Activated CD4-positive, CD25-positive, alpha-beta regulatory T cell treated with anti-CD3 and anti-CD28 coated beads, Interleukin-2, amount 50 U/mL, for 16 hours (primary cell): ENCODE data around the gene ARHGAP12.
"Not testable (repeated sequence)": the region's sequence is repeated elsewhere in the genome, so short reads cannot be mapped to it uniquely, and the experiment has no call there.

Experiments
- DNase-seq: peaks from one replicate; pipeline ENCODE4 v3.0.0-alpha.2; 2020; ENCODE audit warnings: low read depth, low spot score

Gene ARHGAP12

DNA sequence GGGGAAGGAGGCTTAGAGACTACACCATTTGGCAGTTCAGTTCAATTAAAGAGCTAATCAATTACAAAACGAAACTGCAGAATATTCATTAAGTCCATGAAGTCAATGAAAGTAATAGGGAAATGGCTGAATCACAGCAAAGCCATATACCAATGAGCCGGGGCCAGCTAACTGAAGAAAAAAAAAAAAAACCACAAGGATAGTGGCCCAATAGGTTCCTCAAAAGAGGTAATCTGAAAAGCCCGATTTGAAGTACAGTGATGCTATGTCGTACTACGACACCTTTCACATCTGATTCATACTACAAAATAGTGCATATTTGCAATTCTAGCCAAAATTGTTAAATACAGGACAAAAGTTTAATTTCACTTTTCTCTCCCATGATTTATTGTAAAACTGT lies 2.5 kb downstream of the ARHGAP12 start:
- no peak for DNase-seq

DNA sequence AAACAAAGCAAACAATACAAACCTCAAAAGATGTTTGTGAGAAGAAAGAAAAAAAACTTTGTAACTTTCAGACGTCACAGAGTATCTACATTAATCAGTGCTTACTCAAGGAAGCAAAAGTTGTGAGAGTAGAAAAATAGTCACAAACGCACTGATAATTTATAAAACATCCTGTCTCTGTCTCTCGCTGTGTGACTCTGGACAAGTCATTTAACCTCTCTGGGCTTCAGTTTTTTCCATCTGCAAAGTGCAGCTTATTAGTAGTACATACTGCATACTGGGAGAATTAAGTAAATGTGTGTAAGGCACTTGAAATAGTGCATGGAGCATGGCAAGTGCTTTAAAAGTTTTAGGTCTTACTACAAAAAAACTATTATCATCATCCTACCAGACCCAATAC lies 3.8 kb downstream of the ARHGAP12 start:
- DNase-seq: no peak

DNA sequence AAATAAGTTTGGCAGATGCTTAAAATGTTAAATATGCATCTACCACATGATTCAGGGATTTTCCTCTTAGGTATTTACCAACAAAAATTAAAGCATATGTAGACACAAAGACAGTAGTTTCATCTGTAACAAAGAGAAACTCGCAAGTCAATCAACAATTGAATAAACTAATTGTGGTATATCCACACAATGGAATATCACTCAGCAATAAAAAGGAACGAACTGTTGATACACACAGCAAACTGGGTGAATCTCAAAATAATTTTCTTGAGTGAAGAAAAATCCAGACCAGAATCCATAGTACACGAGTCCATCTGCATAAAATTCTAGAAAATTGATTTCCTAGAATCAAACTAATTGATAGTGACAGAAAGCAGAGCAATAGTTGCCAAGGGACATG lies 5.2 kb downstream of the ARHGAP12 start:
- DNase-seq: no peak

DNA sequence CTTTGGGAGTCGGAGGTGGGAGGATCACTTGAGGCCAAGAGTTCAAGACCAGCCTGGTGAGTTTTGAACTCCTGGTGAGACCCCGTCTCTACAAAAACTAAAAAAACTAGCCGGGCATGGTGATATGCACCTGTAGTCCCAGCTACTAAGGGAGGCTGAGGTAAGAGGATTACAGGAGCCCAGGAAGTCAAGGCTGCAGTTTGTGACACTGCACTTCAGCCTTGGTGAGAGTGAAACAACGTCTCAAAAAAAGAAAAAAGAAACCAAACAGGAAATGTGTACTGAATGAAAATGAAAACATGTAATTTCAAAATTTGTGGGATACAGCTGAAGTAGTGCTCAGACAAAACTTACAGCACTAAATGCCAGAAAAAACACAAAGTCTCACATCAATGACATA lies 7.6 kb downstream of the ARHGAP12 start:
- no peak for DNase-seq

DNA sequence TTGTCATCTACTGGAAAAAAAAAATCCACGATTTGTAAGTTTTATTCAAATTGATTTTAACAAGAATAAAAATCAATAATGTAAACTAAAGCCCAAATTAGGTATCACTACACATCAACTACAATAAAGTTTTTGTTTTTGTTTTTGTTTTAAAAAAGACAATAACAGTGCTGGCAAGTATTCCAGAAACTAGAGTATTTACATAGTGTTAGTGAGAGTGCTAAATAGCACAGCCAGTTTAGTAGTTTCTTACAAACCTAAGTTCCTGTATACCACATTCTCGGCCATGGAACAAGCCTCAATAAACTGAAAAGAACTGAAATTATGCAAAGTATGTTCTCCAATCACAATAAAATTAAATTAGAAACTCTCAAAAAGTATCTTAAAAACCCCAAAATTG lies 8.1 kb downstream of the ARHGAP12 start:
- no peak for DNase-seq

DNA sequence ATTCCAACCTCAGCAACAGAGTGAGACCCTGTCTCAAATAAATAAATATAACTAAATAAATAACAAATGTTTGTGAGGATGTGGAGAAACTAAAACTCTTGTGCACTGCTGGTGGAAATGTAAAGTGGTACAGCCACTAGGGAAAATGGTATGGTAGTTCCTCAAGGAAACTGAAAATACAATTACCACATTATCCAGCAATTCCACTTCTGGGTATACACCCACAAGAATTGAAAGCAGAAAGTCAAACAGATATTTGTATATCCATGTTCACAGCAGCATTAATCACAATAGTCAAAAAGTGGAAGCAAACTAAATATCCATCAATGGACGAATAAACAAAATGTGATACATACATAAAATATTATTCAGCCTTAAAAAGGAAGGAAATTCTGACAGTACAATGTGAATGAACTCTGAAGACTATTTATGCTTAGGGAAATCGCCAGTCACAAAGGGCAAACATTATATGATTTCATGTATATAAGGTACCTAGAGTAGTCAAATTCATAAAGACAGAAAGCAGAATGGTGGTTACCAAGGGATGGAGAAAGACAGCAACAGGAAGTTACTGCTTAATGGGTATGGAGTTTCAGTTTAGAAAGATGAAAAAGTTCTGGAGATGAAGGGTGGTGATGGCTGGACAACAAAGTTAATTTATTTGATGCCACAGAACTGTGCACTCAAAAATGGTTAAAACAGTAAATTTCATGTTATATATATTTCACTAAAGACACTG lies 9.8 kb downstream of the ARHGAP12 start:
- DNase-seq: no peak

DNA sequence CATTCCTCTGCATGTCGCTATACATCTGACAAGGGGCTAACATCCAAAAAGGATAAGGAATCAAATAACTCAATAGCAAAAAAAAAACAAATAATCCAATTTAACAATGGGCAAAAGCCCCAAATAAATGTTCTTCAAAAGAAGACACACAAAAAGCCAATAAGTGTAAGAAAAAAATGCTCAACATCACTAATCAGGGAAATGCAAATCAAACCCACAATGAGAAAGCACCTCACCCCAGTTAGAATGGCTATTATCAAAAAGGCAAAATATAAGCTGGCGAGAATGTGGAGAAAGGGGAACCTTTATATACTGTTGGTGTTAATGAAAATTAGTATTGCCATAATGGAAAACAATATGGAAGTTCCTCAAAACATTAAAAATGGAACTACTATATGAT lies 14.3 kb downstream of the ARHGAP12 start:
- DNase-seq: no peak

DNA sequence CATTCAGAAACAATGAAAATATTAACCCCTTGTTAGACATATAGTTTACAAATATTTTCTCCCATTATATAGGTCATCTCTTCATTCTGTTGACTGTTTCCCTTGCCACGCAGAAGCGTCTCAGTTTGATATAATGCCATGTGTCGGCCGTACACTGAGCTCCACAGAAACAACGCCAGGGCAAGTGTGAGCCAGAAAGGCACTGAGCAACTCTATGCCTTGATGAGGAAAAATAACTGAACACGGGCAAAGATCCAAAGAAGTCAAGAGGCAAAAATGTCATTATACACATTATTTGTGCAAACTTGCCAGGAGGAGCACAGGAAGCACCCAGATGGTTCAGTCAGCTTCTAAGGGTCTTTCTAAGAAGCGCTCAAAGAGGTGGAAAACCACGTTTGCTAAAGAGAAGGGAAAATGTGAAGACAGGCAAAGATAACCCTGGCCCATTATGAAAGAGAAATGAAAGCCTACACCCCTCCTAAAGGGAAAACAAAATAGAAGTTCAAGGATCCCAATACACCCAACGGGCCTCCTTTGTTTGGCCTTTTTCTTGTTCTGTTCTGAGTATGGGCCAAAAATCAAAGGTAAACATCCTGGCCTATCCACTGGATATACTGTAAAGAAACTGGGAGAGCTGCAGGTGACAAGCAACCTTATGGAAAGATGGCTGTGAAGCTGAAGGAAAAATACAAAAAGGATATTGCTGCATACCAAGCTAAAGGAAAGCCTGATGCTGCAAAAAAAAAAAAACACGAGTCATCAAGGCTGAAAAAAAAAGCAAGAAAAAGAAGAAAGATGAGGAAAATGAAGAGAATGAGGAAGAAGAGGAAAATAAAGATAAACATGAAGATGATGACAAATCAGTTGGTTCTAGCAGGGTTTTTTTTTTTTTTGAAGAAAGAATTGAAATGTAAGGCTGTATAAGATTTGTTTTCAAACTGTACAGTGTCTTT lies 15.5 kb downstream of the ARHGAP12 start:
- no peak for DNase-seq

DNA sequence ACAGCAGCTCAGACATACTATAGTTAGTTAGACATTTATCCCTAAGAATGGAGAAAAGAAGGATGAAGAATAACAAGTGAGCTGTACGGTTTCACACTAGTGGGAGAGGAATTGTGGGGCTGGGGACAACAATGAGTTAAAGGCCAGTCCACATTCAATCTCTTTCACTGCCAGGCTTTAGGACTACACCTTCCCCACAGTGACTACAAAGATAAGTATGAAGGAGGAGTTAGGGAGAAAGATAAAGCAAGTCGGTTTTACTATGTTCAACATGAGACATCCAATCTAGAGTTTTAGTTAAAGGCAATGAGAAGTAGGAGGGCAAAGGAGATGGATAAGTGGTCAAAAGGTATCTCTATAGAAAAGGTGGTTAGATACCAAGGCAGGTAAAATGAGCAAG lies 16.3 kb downstream of the ARHGAP12 start:
- DNase-seq: no peak

DNA sequence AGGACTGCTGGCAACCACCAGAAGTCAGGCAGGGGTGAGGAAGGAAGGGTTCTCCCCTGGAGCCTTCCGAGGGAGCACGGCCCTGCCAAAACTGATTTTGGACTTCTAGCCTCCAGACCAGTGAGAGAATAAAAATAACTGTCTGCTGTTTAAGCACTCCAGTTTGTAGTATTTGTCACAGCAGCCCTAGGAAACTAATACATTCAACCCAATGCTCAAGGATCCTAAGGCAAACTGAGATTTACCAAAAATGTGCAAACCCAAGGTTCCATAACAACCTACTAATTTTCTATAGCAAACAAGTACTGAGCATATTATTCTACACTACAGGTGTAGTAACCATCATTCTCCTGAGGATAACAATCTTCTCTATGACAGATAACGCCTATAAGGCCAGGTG lies 18.6 kb downstream of the ARHGAP12 start:
- no peak for DNase-seq

DNA sequence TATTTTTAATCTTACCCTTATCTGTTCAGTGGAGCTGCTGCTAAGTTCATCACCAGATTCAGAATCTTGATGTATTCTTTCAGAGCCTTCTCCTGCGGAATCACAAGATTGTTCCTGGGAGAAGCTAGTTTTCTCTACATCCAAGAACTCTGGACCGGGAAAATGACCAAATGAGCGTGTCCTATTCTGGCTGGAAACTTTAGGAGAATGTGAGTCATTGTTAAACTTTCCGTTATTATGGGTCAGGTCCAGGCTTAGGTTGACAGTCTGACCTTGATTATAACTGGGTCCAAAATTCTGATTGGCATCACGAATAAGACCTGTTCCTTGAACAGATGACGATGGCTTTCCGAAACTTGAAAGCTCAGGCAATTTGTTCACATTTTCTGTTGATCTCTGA lies 20.5 kb downstream of the ARHGAP12 start:
- DNase-seq: no peak

DNA sequence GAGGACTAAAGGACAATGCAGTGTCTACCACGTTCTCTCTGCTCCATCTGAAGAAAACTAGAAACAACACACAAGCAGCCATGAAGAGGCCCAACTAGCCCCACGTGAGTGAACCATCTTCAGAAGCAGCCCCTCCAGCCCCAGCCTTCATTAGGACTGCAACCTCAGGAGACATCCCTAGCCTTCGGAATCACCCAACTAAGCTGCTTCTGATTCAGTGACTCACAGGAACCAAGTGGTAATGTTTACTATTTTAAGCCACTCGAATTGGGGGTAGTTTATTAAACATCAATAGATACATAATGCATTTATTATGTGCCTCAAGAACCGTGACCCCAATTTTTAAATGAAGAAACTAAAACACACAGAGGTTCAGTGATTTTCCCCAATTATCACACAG lies 22.6 kb downstream of the ARHGAP12 start:
- no peak for DNase-seq

DNA sequence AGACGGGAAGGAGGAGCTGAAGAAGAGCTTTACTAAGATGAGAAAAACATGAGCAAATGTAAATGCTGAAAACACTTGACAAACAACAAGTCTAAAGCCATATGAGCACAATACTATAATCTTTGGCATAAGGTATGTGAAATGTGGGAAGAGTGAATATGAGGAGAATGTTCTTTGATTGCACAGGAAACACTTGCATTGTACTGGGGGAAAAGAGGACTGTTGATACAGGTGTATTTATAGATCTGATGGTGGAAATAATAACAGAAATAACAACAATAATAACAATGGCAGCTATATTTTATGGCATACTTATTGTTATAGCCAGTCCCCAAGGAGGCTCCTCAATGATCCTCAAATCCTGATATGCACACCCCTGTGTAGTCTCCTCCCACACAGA lies 23.0 kb downstream of the ARHGAP12 start:
- no peak for DNase-seq

DNA sequence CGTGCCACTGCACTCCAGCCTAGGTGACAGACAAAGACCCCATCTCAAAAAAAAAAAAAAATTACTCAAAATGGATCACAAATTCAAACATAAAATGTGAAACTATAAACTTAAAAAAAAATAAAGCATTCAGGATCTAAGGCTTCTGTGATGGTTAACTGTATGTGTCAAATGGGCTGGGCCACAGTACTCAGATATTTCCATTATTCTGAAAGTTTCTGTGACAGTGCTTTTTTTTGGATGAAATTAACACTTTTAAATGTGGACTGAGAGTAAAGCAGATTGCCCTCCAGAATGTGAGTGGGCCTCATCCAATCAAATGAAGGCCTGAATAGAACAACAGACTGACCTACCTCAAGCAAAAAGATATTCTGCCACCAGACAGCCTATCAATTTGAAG lies 26.0 kb downstream of the ARHGAP12 start:
- no peak for DNase-seq

DNA sequence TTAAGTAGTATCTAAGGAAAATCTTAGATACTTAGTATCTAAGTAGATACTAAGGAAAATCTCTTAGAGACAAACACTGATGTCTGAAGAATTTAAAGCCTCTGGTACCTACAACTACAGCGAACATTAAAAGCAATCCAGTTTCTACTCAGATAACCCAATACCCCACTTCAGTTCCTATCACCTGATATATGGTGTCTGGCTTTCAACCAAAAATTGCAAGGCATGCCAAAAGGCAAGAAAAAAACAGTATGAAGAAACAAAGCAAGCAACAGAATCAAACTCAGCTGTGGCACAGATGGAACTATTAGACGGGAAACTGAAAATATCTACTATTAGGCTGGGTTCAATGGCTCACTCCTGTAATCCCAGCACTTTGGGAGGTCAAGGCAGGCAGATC lies 31.1 kb downstream of the ARHGAP12 start:
- DNase-seq: no peak

DNA sequence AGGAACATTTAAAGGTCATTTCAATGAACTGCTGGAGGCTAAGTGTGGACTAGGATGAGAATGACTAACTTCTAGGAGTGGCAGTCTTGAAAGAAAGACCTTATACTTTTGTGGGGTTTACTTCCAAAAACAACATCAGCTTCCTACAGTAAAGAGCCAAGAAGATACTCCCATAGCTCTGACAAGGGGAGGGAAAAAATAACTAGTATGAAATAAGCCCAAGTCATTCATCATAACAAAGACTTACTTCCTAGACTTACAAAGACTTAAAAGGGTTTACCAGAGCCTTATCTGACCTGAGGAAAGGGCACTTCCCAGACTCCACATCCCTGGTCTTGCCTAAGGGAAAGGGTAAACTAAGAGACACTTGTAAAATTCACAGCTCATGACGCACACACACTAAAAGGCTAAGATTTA lies 31.7 kb downstream of the ARHGAP12 start:
- DNase-seq: no peak

DNA sequence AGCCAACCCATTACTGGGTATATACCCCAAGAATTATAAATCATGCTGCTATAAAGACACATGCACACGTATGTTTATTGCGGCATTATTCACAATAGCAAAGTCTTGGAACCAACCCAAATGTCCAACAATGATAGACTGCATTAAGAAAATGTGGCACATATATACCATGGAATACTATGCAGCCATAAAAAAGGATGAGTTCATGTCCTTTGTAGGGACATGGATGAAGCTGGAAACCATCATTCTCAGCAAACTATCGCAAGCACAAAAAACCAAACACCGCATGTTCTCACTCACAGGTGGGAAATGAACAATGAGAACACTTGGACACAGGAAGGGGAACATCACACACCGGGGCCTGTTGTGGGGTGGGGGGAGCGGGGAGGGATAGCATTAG lies 32.9 kb downstream of the ARHGAP12 start:
- not testable (repeated sequence) for DNase-seq

DNA sequence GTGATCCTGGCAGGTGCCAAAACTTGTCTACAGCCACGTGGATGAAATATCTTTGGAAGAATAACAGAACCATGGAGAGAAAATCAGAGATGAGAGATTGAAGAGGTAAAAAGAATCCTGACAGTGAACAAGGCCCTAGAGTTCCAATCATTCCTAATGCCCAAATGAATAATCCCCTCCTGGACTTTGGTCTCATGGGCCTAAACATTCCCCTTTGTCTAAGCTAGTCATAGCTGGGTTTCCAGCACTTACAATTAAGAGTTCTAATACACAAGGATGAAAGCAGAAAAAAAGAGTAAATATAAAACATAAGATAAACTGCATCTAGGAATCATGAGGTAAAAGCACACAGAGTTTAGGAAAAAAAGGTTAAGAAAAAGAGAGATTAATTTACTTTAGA lies 40.2 kb downstream of the ARHGAP12 start:
- no peak for DNase-seq

DNA sequence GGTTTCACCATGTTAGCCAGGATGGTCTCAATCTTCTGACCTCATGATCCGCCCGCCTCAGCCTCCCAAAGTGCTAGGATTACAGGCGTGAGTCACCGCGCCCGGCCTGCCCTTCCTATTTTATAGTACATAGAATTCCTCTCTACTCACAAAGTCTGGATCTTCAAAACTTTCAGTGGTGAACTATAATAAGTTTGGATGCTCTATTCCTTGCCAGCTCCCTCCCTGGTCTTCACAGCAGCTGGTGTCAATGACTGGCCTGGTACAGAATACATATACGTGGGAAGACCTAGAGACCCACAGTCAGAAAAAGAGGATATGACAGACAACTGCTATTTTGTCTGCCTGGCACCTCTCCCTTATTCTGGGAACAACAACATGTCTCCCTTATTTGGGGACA lies 40.8 kb downstream of the ARHGAP12 start:
- DNase-seq: no peak

DNA sequence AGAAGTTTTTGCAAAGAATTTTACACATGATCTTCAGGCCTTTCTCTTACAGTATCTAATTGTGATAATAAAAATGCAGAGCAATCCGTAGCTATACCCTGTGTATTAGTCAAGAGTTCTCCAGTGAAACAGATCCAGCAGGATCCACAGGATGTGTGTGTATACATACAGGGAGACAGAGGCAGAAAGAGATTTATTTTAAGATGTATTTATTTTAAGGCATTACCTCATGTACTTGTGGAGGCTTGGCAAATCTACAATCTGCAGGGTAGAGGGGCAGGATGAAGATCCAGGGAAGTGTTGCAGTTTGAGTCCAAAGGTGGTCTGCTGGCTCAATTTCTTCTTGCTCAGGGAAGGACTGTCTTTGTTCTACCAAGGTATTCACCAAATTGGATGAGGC lies 41.7 kb downstream of the ARHGAP12 start:
- DNase-seq: no peak

DNA sequence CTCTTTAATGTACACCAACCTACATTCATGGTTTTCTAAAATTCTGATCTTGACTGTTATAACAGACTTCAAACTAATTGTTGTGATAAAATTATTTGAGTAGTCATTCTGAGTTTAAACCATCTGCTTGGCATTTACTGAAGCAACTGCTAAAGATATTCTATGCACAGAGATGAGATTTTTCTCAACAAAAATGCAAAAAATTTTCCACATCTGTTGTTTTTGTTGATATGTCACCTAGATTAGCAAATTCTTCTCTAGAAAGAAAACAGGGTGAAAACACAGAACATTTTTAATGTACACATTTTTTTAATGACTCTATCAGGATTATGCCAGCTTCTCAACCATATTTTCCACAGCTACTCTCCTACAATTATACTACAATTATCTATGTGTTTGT lies 42.7 kb downstream of the ARHGAP12 start:
- DNase-seq: no peak

DNA sequence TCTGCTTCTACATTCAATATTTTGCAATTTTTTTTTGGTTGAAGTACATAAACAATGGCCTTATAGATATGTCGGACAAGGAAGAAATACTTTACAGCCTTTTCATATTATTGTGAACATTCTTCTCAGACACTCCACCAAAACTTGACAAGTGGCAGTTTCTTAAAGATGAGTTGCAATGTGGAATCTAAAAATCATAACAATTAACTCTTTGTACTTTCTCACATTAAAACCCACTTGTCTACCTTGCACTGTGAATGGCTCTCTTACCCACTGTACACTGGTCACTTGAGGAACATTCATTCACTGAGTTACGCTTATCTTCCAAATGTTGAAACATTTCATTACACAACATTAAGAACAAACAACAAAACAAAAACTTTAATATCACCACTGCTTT lies 44.2 kb downstream of the ARHGAP12 start:
- no peak for DNase-seq

DNA sequence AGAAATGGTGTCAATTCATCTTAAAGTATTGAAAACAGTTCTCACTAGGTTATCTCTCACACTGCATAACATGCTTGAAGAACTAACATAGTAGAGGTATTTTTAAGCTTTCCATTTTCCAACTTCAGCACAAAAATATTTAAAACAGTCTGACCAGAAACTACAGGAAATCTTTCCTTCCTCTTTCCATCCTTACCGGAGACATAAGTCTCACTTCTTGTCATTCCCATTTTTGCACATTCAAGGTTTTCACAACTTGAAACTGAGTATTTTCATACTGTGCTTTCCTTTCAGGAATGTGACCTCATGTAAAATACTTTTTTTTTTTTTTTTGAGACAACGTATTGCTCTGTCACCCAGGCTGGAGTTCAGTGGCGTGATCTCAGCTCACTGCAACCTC lies 45.2 kb downstream of the ARHGAP12 start:
- DNase-seq: no peak
